ENCODE measurements around the gene IVL. TPM values are rescaled to one million over a fixed set of nuclear protein-coding genes. Genes with fewer than 3 reads are reported as not detected.

Gene IVL
- total RNA-seq, 1 experiment from 2014 or later: 1.1 TPM

GRCh38 chr1:152933196-152933595 is 24.9 kb downstream of the IVL start:
- H3K4me1 Mint-ChIP-seq (ENCODE audit: low read depth, unreplicated experiment): peaks cover 21% of the 10 kb centered on the region
- CTCF ChIA-PET: interaction anchor here (0.9 to 2.3 kb wide), 2 partner anchors 13 to 21 kb away, joined by 3 to 7 read pairs; no protein-coding TSS in a partner anchor
- BruUV-seq (replicated peaks): no TSS peak
- intact Hi-C loops (cut with micrococcal nuclease; ENCODE audit: unreplicated experiment): no loop called here
- TF ChIP-seq CTCF (IDR thresholded peaks at IDR 0.05; ENCODE audit: unreplicated experiment): no peak
- H3K27me3 Mint-ChIP-seq (ENCODE audit: unreplicated experiment): no peaks in the 10 kb centered on the region
- peaks cover 3% of the 10 kb centered on the region for H3K9me3 Mint-ChIP-seq (ENCODE audit: low read depth, unreplicated experiment)
- no peaks in the 10 kb centered on the region for H3K36me3 Mint-ChIP-seq (ENCODE audit: insufficient read depth, unreplicated experiment)
- no peak overlapping the region for H3K27ac Mint-ChIP-seq (ENCODE audit: unreplicated experiment)
- DNase-seq: no peak
- H3K4me3 Mint-ChIP-seq (ENCODE audit: low read depth, unreplicated experiment): no peak overlapping the region

- Mint-ChIP-seq H3K27ac (ENCODE audit: unreplicated experiment) (no peak overlapping the region), H3K9me3 (ENCODE audit: low read depth, unreplicated experiment) (peaks cover 4% of the 10 kb centered on the region), H3K27me3 (ENCODE audit: unreplicated experiment) (peaks cover 15% of the 10 kb centered on the region), H3K36me3 (ENCODE audit: insufficient read depth, unreplicated experiment) (no peaks in the 10 kb centered on the region), H3K4me1 (ENCODE audit: low read depth, unreplicated experiment) (no peaks in the 10 kb centered on the region), H3K4me3 (ENCODE audit: low read depth, unreplicated experiment) (no peak overlapping the region)
- no TSS peak for BruUV-seq (replicated peaks)
- TF ChIP-seq CTCF (IDR thresholded peaks at IDR 0.05; ENCODE audit: unreplicated experiment): no peak
- intact Hi-C loops (cut with micrococcal nuclease; ENCODE audit: unreplicated experiment): no loop called here
- CTCF ChIA-PET: no interaction called here
- no peak for DNase-seq
These were observed 32.3 kb downstream of the IVL start for GRCh38 chr1:152940614-152941013.

- no peak overlapping the region for H3K4me3 Mint-ChIP-seq (ENCODE audit: low read depth, unreplicated experiment)
- DNase-seq: no peak
- H3K9me3 Mint-ChIP-seq (ENCODE audit: low read depth, unreplicated experiment): peaks cover 4% of the 10 kb centered on the region
- no peak overlapping the region for H3K27ac Mint-ChIP-seq (ENCODE audit: unreplicated experiment)
- no peaks in the 10 kb centered on the region for H3K4me1 Mint-ChIP-seq (ENCODE audit: low read depth, unreplicated experiment)
- TF ChIP-seq CTCF (IDR thresholded peaks at IDR 0.05; ENCODE audit: unreplicated experiment): no peak
- intact Hi-C loops (cut with micrococcal nuclease; ENCODE audit: unreplicated experiment): no loop called here
- peaks cover 15% of the 10 kb centered on the region for H3K27me3 Mint-ChIP-seq (ENCODE audit: unreplicated experiment)
- no TSS peak for BruUV-seq (replicated peaks)
- CTCF ChIA-PET: no interaction called here
- no peaks in the 10 kb centered on the region for H3K36me3 Mint-ChIP-seq (ENCODE audit: insufficient read depth, unreplicated experiment)
These were observed 32.8 kb downstream of the IVL start for GRCh38 chr1:152941037-152941711.

GRCh38 chr1:152942161-152942560 is 33.8 kb downstream of the IVL start:
- intact Hi-C loops (cut with micrococcal nuclease; ENCODE audit: unreplicated experiment): no loop called here
- Mint-ChIP-seq H3K27me3 (ENCODE audit: unreplicated experiment) (peaks cover 25% of the 10 kb centered on the region), H3K4me1 (ENCODE audit: low read depth, unreplicated experiment) (no peaks in the 10 kb centered on the region), H3K36me3 (ENCODE audit: insufficient read depth, unreplicated experiment) (no peaks in the 10 kb centered on the region), H3K27ac (ENCODE audit: unreplicated experiment) (no peak overlapping the region), H3K4me3 (ENCODE audit: low read depth, unreplicated experiment) (no peak overlapping the region), H3K9me3 (ENCODE audit: low read depth, unreplicated experiment) (peaks cover 4% of the 10 kb centered on the region)
- CTCF ChIA-PET: no interaction called here
- no TSS peak for BruUV-seq (replicated peaks)
- no peak for DNase-seq
- no peak for TF ChIP-seq CTCF (IDR thresholded peaks at IDR 0.05; ENCODE audit: unreplicated experiment)

All from Calu3 (cell line).